Activated T-helper 2 cell treated with anti-CD3 and anti-CD28 coated beads, Interferon-gamma antibody, Interleukin-2, Interleukin-4, amounts not matched to agents 10 μg/mL and 5 μg/mL and 100 μg/mL, durations not matched to agents 14 hours and 24 hours and 36 hours (primary cell): ENCODE measurements around the gene NTN5. TPM values are rescaled to one million over a fixed set of nuclear protein-coding genes. Genes with fewer than 3 reads are reported as not detected.

ENCODE experiments used
- DNase-seq: peaks from one replicate; pipeline ENCODE4 v3.0.0; 2021; ENCODE audit warnings: low spot score
- H3K27ac Mint-ChIP-seq: one replicate; pipeline ENCODE4 v1.8.0; 2021; ENCODE audit warnings: mixed read lengths
- H3K27me3 Mint-ChIP-seq: one replicate; pipeline ENCODE4 v1.8.0; 2021; ENCODE audit warnings: low read depth, mixed read lengths
- H3K36me3 Mint-ChIP-seq: one replicate; pipeline ENCODE4 v1.8.0; 2021; ENCODE audit warnings: low read depth, mixed read lengths
- H3K4me1 Mint-ChIP-seq: one replicate; pipeline ENCODE4 v1.8.0; 2021; ENCODE audit warnings: low read depth, mixed read lengths
- H3K4me3 Mint-ChIP-seq: one replicate; pipeline ENCODE4 v1.8.0; 2021; ENCODE audit warnings: low read depth, mild to moderate bottlenecking, moderate library complexity, mixed read lengths
- H3K9me3 Mint-ChIP-seq: one replicate; pipeline ENCODE4 v1.8.0; 2021; ENCODE audit warnings: mixed read lengths
- intact Hi-C: fragments of 100-400 bp; cut with micrococcal nuclease; formaldehyde crosslinking; loops from one replicate; pipeline ENCODE4 v1.15.1; 2023
- total RNA-seq: library from RNA; stranded (reverse); gene quantifications from 2 replicates; pipeline ENCODE4 v1.2.3, GENCODE V29; 2022

The NTN5 gene
- total RNA-seq, 1 donor from 2014 or later = 0.55 TPM

GRCh38 chr19:48616041-48616436, 56.8 kb downstream of the NTN5 start:
- intact Hi-C loops = no loop called here
- Mint-ChIP-seq H3K27ac (peak overlapping the region; percentile 58), H3K27me3 (no peaks in the 10 kb centered on the region), H3K4me1 (peaks cover 18% of the 10 kb centered on the region), H3K9me3 (no peaks in the 10 kb centered on the region), H3K36me3 (peaks cover 48% of the 10 kb centered on the region), H3K4me3 (peak overlapping the region; percentile 95)
- no peak for DNase-seq

GRCh38 chr19:48615231-48616040, 57.4 kb downstream of the NTN5 start:
- Mint-ChIP-seq H3K36me3 (peaks cover 48% of the 10 kb centered on the region), H3K9me3 (no peaks in the 10 kb centered on the region), H3K27ac (no peak overlapping the region), H3K27me3 (no peaks in the 10 kb centered on the region), H3K4me3 (peak overlapping the region; percentile 45), H3K4me1 (peaks cover 18% of the 10 kb centered on the region)
- no peak for DNase-seq
- intact Hi-C loops = no loop called here

GRCh38 chr19:48614436-48615230, 58.2 kb downstream of the NTN5 start, which contains the start of gene FAM83E:
Gene FAM83E (minus strand): TSS chr19:48615076. CDS start chr19:48613372, 1,704 bp downstream.
- Mint-ChIP-seq H3K4me1 (peaks cover 12% of the 10 kb centered on the region), H3K36me3 (peaks cover 48% of the 10 kb centered on the region), H3K27me3 (no peaks in the 10 kb centered on the region), H3K4me3 (peak within 1 kb of the TSS; percentile 45), H3K27ac (peak within 1 kb of the TSS; percentile 28), H3K9me3 (no peaks in the 10 kb centered on the region)
- intact Hi-C loops = no loop called here
- DNase-seq = no peak

GRCh38 chr19:48613852-48614435, 58.9 kb downstream of the NTN5 start:
- H3K4me1 Mint-ChIP-seq = peaks cover 10% of the 10 kb centered on the region
- H3K4me3 Mint-ChIP-seq = no peak overlapping the region
- peak overlapping the region; percentile 28 for H3K27ac Mint-ChIP-seq
- no peaks in the 10 kb centered on the region for H3K9me3 Mint-ChIP-seq
- intact Hi-C loops = no loop called here
- H3K27me3 Mint-ChIP-seq = no peaks in the 10 kb centered on the region
- DNase-seq = no peak
- peaks cover 47% of the 10 kb centered on the region for H3K36me3 Mint-ChIP-seq

GRCh38 chr19:48613024-48613851, 59.6 kb downstream of the NTN5 start:
- Mint-ChIP-seq H3K36me3 (peaks cover 40% of the 10 kb centered on the region), H3K27me3 (no peaks in the 10 kb centered on the region), H3K27ac (no peak overlapping the region), H3K4me3 (no peak overlapping the region), H3K9me3 (no peaks in the 10 kb centered on the region), H3K4me1 (peaks cover 10% of the 10 kb centered on the region)
- intact Hi-C loops = no loop called here
- DNase-seq = no peak

GRCh38 chr19:48611872-48612271, 60.9 kb downstream of the NTN5 start:
- H3K27ac Mint-ChIP-seq = no peak overlapping the region
- intact Hi-C loops = no loop called here
- no peaks in the 10 kb centered on the region for H3K9me3 Mint-ChIP-seq
- H3K4me1 Mint-ChIP-seq = peaks cover 8% of the 10 kb centered on the region
- H3K36me3 Mint-ChIP-seq = peaks cover 26% of the 10 kb centered on the region
- no peaks in the 10 kb centered on the region for H3K27me3 Mint-ChIP-seq
- H3K4me3 Mint-ChIP-seq = no peak overlapping the region
- DNase-seq = no peak

Other genes with a start within 250 kb of the NTN5 start
- gene GRWD1, start 227.0 kb downstream of the NTN5 start, total RNA-seq = 77.6 and 77.8 TPM in 2 replicates
- gene KCNJ14, start 217.4 kb downstream of the NTN5 start, total RNA-seq = 2.0 and 2.1 TPM in 2 replicates
- gene CYTH2, start 203.6 kb downstream of the NTN5 start, total RNA-seq = 37.7 and 38.6 TPM in 2 replicates
- 3.1 and 5.1 TPM in 2 replicates for gene LMTK3, start 161.2 kb downstream of the NTN5 start, total RNA-seq
- not detected in 2 replicates for gene SULT2B1, start 120.8 kb downstream of the NTN5 start, total RNA-seq
- not detected in 2 replicates for gene SPACA4, start 66.3 kb downstream of the NTN5 start, total RNA-seq
- 4.3 and 6.4 TPM in 2 replicates for gene FAM83E, start 57.9 kb downstream of the NTN5 start, total RNA-seq
- 1,853 and 1,861 TPM in 2 replicates for gene RPL18, start 53.8 kb downstream of the NTN5 start, total RNA-seq
- gene SPHK2, start 53.5 kb downstream of the NTN5 start, total RNA-seq = 34.3 and 35.0 TPM in 2 replicates
- 7.3 and 7.9 TPM in 2 replicates for gene DBP, start 35.6 kb downstream of the NTN5 start, total RNA-seq
- 5.4 and 6.5 TPM in 2 replicates for gene CA11, start 26.8 kb downstream of the NTN5 start, total RNA-seq
- not detected in 2 replicates for gene FUT2, start 23.0 kb upstream of the NTN5 start, total RNA-seq
- gene MAMSTR, start 46.7 kb upstream of the NTN5 start, total RNA-seq = 1.2 and 1.3 TPM in 2 replicates
- gene RASIP1, start 67.6 kb upstream of the NTN5 start, total RNA-seq = 0.57 and 1.0 TPM in 2 replicates
- gene IZUMO1, start 73.9 kb upstream of the NTN5 start, total RNA-seq = 0.21 TPM in 1 of 2 replicates, not detected in the other
- 0.27 and 0.64 TPM in 2 replicates for gene FUT1, start 79.6 kb upstream of the NTN5 start, total RNA-seq
- gene FGF21, start 82.5 kb upstream of the NTN5 start, total RNA-seq = not detected in 2 replicates
- 87.9 and 88.9 TPM in 2 replicates for gene BCAT2, start 138.0 kb upstream of the NTN5 start, total RNA-seq
- 0.57 and 0.89 TPM in 2 replicates for gene HSD17B14, start 163.5 kb upstream of the NTN5 start, total RNA-seq
- gene PLEKHA4, start 195.6 kb upstream of the NTN5 start, total RNA-seq = 1.6 and 2.2 TPM in 2 replicates
- 30.8 and 31.8 TPM in 2 replicates for gene PPP1R15A, start 199.4 kb upstream of the NTN5 start, total RNA-seq
- gene TULP2, start 225.7 kb upstream of the NTN5 start, total RNA-seq = not detected in 2 replicates
- gene NUCB1, start 227.3 kb upstream of the NTN5 start, total RNA-seq = 142 and 147 TPM in 2 replicates